DND-41 (cell line): ENCODE results near the gene FBXW7.
"Not testable (repeated sequence)": the region's sequence is repeated elsewhere in the genome, so short reads cannot be mapped to it uniquely, and the experiment has no call there.

ENCODE experiments used
- ATAC-seq: fragments of 200-7000 bp; cut with Tn5 transposase; 3 replicates; pipeline ENCODE4 v1.9.1; 2021; ENCODE audit warnings: low read depth; ENCODE audit not compliant: insufficient read depth
- DNase-seq: peaks from one replicate; pipeline ENCODE4 v3.0.0-alpha.2; 2020
- H2AFZ ChIP-seq: 2 replicates; pipeline ENCODE4 v1.6.0; 2012; ENCODE audit warnings: low read depth, low read length
- H3K27ac ChIP-seq: 2 replicates; pipeline ENCODE4 v1.5.1; 2012; ENCODE audit warnings: low read length, inconsistent platforms
- H3K27me3 ChIP-seq: fragments of 200-600 bp; sonication (generic); 2 replicates; pipeline ENCODE4 v1.6.0; 2012; ENCODE audit warnings: low read length, mild to moderate bottlenecking, inconsistent platforms; ENCODE audit not compliant: insufficient read depth, poor library complexity
- H3K36me3 ChIP-seq: 2 replicates; pipeline ENCODE4 v1.5.1; 2012; ENCODE audit warnings: low read length, inconsistent platforms; ENCODE audit not compliant: insufficient read depth
- H3K4me1 ChIP-seq: 2 replicates; pipeline ENCODE4 v1.5.1; 2012; ENCODE audit warnings: mild to moderate bottlenecking, low read length; ENCODE audit not compliant: insufficient read depth
- H3K4me2 ChIP-seq: 2 replicates; pipeline ENCODE4 v1.6.0; 2012; ENCODE audit warnings: mild to moderate bottlenecking, moderate library complexity, low read length, inconsistent platforms; ENCODE audit not compliant: insufficient read depth
- H3K4me3 ChIP-seq, 2 experiments: fragments of 200-600 bp in 1 of 2; shearing (Covaris generic) in 1 of 2; 2 replicates each; pipeline ENCODE4 v1.5.1; 2012 to 2016; ENCODE audit warnings: inconsistent platforms in 2 of 2, low read length in 2 of 2, mild to moderate bottlenecking in 2 of 2, low read depth in 1 of 2, moderate library complexity in 1 of 2
- H3K79me2 ChIP-seq: 2 replicates; pipeline ENCODE4 v1.6.0; 2012; ENCODE audit warnings: low read length, inconsistent platforms; ENCODE audit not compliant: insufficient read depth
- H3K9ac ChIP-seq: 2 replicates; pipeline ENCODE4 v1.6.0; 2012; ENCODE audit warnings: low read depth, mild to moderate bottlenecking, inconsistent platforms, low read length, moderate library complexity
- H3K9me3 ChIP-seq: 2 replicates; pipeline ENCODE4 v1.5.1; 2012; ENCODE audit warnings: low read length, moderate library complexity, mild to moderate bottlenecking, inconsistent platforms; ENCODE audit not compliant: insufficient read depth, severe bottlenecking
- H4K20me1 ChIP-seq: 2 replicates; pipeline ENCODE4 v1.6.0; 2012; ENCODE audit warnings: low read length; ENCODE audit not compliant: insufficient read depth
- EZH2 ChIP-seq: IDR thresholded peaks from 3 replicates; pipeline ENCODE4 v1.6.1; 2012; ENCODE audit warnings: borderline replicate concordance, low read depth, mild to moderate bottlenecking, moderate library complexity, low read length, inconsistent platforms; ENCODE audit not compliant: severe bottlenecking
- TF ChIP-seq, protein P1 (sequence below): IDR thresholded peaks from 2 replicates; pipeline ENCODE4 v1.5.1; 2012; ENCODE audit warnings: borderline replicate concordance, low read length, moderate library complexity, mild to moderate bottlenecking; ENCODE audit not compliant: poor library complexity, severe bottlenecking; ENCODE audit errors: extremely low read depth

Gene FBXW7

DNA sequence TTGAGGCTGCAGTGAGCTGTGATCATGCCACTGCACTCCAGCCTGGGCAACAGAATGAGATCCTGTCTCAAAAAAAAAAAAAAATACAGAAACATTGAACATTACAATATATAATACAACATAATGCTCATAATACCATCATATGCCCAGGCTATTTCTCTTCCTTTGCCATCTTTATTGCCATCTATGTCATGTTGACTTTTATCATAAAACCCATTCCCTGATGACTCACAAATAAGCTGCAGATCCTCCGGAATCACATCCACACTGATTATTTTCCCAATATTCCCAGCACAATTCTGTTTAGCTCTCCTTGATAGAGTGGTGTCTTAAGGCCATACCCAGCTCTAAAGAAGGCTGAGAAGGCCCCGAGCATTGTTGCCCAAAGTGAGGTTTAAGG is 9.2 kb upstream of the FBXW7 start:
- no peak for TF ChIP-seq EZH2
- TF ChIP-seq, protein P1, sequence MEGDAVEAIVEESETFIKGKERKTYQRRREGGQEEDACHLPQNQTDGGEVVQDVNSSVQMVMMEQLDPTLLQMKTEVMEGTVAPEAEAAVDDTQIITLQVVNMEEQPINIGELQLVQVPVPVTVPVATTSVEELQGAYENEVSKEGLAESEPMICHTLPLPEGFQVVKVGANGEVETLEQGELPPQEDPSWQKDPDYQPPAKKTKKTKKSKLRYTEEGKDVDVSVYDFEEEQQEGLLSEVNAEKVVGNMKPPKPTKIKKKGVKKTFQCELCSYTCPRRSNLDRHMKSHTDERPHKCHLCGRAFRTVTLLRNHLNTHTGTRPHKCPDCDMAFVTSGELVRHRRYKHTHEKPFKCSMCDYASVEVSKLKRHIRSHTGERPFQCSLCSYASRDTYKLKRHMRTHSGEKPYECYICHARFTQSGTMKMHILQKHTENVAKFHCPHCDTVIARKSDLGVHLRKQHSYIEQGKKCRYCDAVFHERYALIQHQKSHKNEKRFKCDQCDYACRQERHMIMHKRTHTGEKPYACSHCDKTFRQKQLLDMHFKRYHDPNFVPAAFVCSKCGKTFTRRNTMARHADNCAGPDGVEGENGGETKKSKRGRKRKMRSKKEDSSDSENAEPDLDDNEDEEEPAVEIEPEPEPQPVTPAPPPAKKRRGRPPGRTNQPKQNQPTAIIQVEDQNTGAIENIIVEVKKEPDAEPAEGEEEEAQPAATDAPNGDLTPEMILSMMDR: no peak

DNA sequence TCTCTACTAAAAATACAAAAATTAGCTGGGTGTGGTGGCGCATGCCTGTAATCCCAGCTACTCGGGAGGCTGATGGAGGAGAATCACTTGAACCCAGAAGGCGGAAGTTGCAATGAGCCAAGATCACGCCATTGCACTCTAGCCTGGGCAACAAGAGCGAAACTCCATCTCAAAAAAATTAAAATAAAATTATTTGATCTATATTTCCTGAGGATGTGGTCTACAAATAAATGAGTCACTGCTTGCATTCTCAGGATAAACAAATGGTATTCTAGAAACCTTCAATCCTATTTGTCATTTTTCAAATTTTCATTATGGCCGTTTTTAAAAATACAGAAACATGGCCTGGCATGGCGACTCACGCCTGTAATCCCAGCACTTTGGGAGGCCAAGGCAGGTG is 8.6 kb upstream of the FBXW7 start:
- not testable (repeated sequence) for H2AFZ ChIP-seq, DNase-seq, H3K79me2 ChIP-seq, H4K20me1 ChIP-seq, ATAC-seq, H3K4me1 ChIP-seq, H3K27ac ChIP-seq, H3K4me2 ChIP-seq, H3K9ac ChIP-seq, H3K9me3 ChIP-seq, H3K36me3 ChIP-seq, H3K4me3 ChIP-seq, H3K27me3 ChIP-seq

More for the DNA sequence above, 9.2 kb upstream of the FBXW7 start:
- DNase-seq: no peak
- Histone ChIP-seq H3K79me2 (peaks cover 1% of the 10 kb centered on the region; the same call in 1 of the 2 replicates), H4K20me1 (no peaks in the 10 kb centered on the region), H3K4me3 (no peak overlapping the region), H3K27me3 (no peaks in the 10 kb centered on the region), H3K9me3 (peaks cover 4% of the 10 kb centered on the region), H3K4me2 (no peak overlapping the region), H2AFZ (no peak overlapping the region), H3K27ac (no peak overlapping the region), H3K4me1 (no peaks in the 10 kb centered on the region), H3K36me3 (peaks cover 3% of the 10 kb centered on the region), H3K9ac (no peak overlapping the region)
- ATAC-seq: no peak

- H4K20me1 ChIP-seq: no peaks in the 10 kb centered on the region
- no peak overlapping the region for H3K9ac ChIP-seq
- H3K36me3 ChIP-seq: peaks cover 27% of the 10 kb centered on the region
- ATAC-seq (no peak), DNase-seq (no peak)
- TF ChIP-seq, protein P1: no peak
- H3K4me2 ChIP-seq: no peak overlapping the region
- H3K9me3 ChIP-seq: peaks cover 12% of the 10 kb centered on the region
- H3K4me3 ChIP-seq: no peak overlapping the region
- peaks cover 16% of the 10 kb centered on the region for H3K4me1 ChIP-seq
- H3K27me3 ChIP-seq: no peaks in the 10 kb centered on the region
- no peak overlapping the region for H2AFZ ChIP-seq
- peaks cover 39% of the 10 kb centered on the region for H3K79me2 ChIP-seq
- H3K27ac ChIP-seq: no peak overlapping the region
These were observed 5.0 kb upstream of the FBXW7 start for GRCh38 chr4:152540941-152541340.

DNA sequence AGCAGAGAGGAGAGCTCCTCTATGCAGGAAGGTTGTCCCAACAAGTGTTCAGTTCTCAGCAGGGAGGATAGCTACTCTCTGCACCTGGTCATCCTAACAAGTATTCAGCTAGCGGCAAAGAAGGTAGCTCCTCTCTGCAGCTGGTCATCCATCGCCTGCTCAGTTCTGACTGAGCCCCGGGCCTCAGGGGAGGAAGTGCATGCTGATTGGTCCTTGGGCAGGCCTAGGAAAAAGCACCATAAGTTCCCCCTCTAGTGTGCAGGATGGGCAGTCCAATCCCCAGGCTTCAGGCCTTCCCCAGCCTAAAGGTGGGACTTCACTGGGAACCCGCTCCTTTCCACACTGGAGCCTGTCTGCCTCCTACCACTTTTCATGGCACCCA is 4.4 kb upstream of the FBXW7 start:
- Histone ChIP-seq H3K4me2 (no peak overlapping the region), H3K4me1 (peaks cover 16% of the 10 kb centered on the region), H3K36me3 (peaks cover 27% of the 10 kb centered on the region), H3K9ac (no peak overlapping the region), H3K4me3 (no peak overlapping the region; a peak in 1 of 4 replicates), H3K27me3 (no peaks in the 10 kb centered on the region), H3K79me2 (peaks cover 45% of the 10 kb centered on the region), H3K27ac (no peak overlapping the region), H3K9me3 (peaks cover 12% of the 10 kb centered on the region), H2AFZ (no peak overlapping the region), H4K20me1 (no peaks in the 10 kb centered on the region)
- DNase-seq (no peak), ATAC-seq (no peak)
- TF ChIP-seq, protein P1: no peak
- no peak for TF ChIP-seq EZH2
